NCI-H510A treated with DMSO at 0.1 percent for 48 hours (cell line): ENCODE results near the gene ABHD17B.
"Not testable (repeated sequence)": the region's sequence is repeated elsewhere in the genome, so short reads cannot be mapped to it uniquely, and the experiment has no call there.

Experiments used
- DNase-seq: peaks from one replicate; lab custom pipeline; 2025; lab: John Stamatoyannopoulos, UW

The ABHD17B gene

DNA sequence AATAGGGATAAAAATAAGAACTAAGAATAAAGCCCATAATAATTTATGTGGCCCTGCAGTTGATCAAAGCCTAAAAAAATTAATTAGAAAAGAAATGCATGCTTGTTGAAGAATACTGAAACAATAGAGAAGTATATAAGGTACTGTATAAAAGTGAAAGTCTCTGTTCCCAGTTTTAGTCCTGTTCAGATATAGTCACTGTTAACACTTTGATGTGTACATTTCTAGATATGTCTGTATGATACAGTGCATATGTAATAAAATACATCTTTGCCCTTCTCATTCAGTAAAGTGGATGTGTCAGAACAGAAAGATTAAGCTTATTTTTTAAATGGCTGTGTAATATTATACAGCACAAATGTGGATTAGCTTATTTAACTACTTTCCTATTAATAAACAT lies 4.5 kb upstream of the ABHD17B start:
- no peak for DNase-seq

GRCh38 chr9:71911908-71912335 lies 929 bp upstream of the ABHD17B start:
- no peak for DNase-seq

GRCh38 chr9:71910650-71911060 lies 338 bp downstream of the ABHD17B start:
- no peak for DNase-seq

DNA sequence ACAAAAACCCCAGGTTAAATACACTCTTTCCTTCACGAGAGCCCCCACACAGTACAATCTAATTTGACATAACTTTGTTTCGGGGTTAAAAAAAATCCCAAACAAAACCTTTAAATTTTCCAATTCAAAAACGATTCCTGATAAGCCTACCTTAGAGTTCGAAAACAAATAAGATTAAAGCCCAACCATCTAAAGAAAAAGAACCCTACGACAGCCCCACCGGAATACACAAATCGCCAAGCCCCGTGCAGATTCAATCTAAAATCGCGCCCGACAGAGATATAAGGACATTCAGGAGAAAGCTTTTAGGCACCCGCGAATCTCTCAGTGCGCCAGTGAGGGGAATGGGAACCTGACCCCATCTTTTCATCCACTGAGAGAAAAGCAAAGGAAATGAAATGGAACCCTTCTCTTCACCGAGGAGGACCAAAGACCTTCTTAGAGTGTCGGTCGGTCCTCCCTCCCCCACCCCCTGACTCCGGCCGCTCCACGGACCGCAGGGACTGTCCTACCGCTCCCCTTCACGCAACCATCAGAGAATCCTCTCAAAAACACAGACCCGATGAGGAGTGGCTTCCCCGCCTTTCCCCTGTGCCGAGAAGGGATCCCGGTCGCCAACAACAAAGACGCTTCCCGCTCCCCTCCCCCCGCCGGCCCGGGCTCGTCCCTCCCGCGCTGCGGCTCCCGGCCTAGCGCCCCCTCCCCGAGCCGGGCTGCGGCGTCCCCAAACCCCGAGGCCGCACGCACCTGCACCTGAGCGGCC lies 925 bp downstream of the ABHD17B start:
- DNase-seq, result peak; percentile 63

DNA sequence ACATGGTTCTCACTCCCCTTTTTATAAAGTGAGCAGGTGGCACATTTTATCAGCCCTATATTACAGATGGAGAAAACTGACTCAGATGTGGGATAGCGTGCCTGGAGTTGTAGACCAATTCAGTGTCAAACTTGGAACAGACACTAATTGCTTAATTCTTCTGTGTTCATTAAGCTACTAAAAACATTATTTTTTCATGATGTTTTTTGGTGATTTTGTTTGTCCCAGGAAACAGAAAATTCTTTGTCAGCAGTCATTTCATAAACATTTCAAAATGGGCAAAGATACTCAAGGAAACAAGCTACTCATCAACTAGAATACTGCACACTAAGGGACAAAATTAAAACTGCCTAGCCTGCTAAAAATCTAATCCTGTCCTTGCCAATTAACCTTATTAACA lies 2.2 kb downstream of the ABHD17B start:
- DNase-seq, result no peak

DNA sequence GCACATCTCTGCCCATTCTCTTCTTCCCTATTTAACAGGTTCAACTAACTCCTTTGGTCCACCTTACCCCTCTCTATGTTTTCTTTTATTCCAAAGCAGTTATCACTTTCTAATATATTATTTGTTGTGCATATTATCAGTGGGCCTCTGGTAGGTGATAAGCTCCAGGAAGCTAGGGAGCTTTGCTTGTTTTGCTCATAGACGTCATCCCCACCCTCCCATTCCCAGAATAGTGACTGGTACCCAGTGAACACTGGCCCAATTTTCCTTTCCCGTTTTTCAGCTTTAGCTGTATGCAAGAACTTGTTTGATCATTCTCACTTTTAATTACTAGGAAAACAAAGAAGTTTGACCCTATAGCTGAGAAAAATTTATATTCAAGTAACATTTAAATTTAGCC lies 6.9 kb downstream of the ABHD17B start:
- no peak for DNase-seq

GRCh38 chr9:71901695-71902597 lies 9.0 kb downstream of the ABHD17B start:
- no peak for DNase-seq

DNA sequence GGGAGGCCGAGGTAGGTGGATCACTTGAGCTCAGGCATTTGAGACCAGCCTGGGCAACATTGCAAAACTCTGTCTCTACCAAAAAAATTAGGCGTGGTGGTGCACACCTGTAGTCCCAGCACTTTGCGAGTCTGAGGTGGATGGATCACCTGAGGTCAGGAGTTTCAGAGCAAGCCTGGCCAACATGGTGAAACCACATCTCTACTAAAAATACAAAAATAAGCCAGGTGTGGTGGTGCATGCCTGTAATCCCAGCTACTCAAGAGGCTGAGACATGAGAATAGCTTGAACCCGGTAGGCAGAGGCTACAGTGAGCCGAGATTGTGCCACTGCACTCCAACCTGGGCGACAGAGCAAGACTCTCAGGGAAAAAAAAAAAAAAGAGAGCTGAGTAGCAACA lies 12.2 kb downstream of the ABHD17B start:
- not testable (repeated sequence) for DNase-seq

DNA sequence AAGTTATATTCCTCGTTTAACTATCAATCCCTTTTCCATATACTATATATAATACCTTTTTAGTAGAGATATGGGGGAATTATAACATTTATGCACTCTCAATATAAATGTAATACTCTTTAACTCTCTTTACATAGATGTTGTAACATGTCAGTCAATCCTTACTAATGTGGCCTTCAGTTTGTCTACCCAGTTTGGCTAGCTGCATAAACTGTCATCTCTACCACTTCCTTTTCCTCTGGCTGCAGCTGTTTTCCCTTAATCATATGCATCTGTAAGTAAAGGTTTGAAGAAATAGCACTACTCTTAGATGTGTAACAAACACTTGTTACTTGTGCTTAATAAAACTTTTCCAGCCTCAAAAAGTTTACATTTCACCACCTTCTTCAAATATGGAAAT lies 13.4 kb downstream of the ABHD17B start:
- DNase-seq, result no peak

GRCh38 chr9:71896761-71897160 lies 14.2 kb downstream of the ABHD17B start:
- DNase-seq, result no peak

DNA sequence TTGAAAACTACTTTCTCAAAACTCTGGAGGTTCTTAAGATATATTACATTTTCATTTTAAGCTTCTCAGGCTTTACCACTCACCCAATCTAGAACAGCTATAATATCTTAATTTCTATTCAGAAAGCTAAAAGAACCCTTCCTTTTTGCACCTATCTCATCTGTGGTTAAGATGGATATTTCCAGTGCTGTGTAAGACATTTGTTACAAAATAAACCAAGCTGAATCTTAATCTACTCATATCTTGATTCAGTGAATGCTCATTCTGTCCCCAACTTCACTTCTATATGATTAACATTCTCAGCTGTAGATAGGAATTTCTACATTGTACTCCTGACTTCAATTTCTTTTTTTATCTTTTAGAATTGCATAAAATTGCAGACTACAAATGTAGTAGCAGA lies 15.0 kb downstream of the ABHD17B start:
- DNase-seq, result no peak

- no peak for DNase-seq
Measured at GRCh38 chr9:71895117-71895516, 15.9 kb downstream of the ABHD17B start.

- no peak for DNase-seq
Measured at GRCh38 chr9:71891557-71892189, 19.3 kb downstream of the ABHD17B start.

GRCh38 chr9:71890042-71890679 lies 20.8 kb downstream of the ABHD17B start:
- DNase-seq, result no peak

DNA sequence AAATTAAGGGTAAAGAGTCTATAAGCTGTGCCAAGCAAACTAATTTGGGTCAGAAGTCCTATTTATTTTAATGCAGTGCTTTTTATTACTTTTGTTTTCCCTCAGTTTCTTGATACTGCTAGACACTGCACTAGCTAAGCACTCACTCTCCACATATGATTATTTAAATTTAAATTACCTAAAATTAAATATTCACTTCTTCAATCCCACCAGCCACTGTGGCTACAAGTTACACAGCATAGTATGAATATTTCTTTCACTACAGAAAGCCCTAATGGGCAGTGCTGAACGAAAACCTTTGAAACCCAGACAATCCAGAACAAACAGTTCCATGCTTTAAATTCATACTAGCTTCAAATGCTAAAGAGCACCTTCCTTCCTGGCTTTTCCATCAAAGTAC lies 23.6 kb downstream of the ABHD17B start:
- no peak for DNase-seq

- DNase-seq, result no peak
Measured at GRCh38 chr9:71886541-71886940, 24.5 kb downstream of the ABHD17B start.

DNA sequence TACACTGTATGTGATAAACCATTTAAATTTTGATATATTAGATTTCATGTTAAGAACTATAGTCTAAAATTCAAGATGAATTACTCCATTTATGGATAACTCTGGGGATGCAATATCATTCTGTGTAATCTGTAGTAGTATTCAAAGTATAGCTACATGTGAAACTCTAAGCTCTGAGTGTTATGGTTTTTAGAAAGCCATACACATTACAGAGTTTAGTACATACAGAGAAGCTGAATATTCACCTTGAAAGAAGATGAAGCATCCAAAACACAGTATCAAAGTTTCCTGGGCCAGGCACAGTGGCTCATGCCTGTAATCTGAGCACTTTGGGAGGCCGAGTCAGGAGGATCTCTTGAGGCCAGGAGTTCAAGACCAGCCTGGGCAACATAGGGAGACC lies 25.0 kb downstream of the ABHD17B start:
- no peak for DNase-seq

GRCh38 chr9:71885467-71885866 lies 25.5 kb downstream of the ABHD17B start:
- no peak for DNase-seq

DNA sequence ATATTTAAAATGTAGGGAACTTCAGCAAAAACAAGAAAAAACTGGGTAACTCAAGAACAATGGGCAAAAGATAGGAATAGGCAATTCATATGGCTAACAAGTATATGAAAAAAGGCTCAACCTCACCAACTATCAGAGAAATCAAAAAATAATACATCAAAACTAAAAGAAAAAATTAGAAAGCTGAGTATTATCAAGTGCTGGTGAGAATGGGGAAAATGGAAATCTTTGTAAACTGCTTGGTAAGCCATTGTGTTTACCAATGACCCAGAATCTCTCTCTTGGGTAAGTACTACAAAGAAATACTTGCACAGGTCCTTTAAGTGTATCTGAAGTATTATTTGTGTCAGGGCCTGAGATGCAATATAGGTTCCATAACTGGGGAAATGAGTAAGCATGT lies 27.0 kb downstream of the ABHD17B start:
- DNase-seq, result no peak

GRCh38 chr9:71879644-71880174 lies 31.3 kb downstream of the ABHD17B start:
- DNase-seq, result no peak

GRCh38 chr9:71878327-71879274 lies 32.4 kb downstream of the ABHD17B start:
- DNase-seq, result no peak
